H9 (cell line): Measurements from ENCODE around the gene ANO10. TPM values are rescaled to one million over a fixed set of nuclear protein-coding genes. Genes with fewer than 3 reads are reported as not detected.

Source experiments
- DNase-seq: peaks from one replicate; pipeline ENCODE4 v3.0.0-alpha.2; 2017
- H2AFZ ChIP-seq: one replicate; pipeline ENCODE4 v1.6.1; 2013; ENCODE audit warnings: mild to moderate bottlenecking, low read length, control low read depth, moderate library complexity
- H2AK5ac ChIP-seq: 2 replicates; pipeline ENCODE4 v1.6.1; 2013; ENCODE audit warnings: low read length, control low read depth, mixed read lengths; ENCODE audit not compliant: insufficient read length
- H2BK120ac ChIP-seq: one replicate; pipeline ENCODE4 v1.6.1; 2013; ENCODE audit warnings: low read depth, mild to moderate bottlenecking, low read length, control low read depth, inconsistent platforms; ENCODE audit not compliant: poor library complexity, severe bottlenecking
- H2BK12ac ChIP-seq: 2 replicates; pipeline ENCODE4 v1.6.1; 2013; ENCODE audit warnings: low read length, control low read depth, mixed read lengths, low read depth; ENCODE audit not compliant: insufficient read length
- H2BK15ac ChIP-seq: 2 replicates; pipeline ENCODE4 v1.6.1; 2013; ENCODE audit warnings: low read depth, low read length, control low read depth
- H2BK20ac ChIP-seq: one replicate; pipeline ENCODE4 v1.6.1; 2013; ENCODE audit warnings: low read depth, mild to moderate bottlenecking, low read length, control low read depth, inconsistent platforms; ENCODE audit not compliant: poor library complexity, severe bottlenecking
- H2BK5ac ChIP-seq: 2 replicates; pipeline ENCODE4 v1.6.1; 2013; ENCODE audit warnings: low read length, control low read depth, mixed read lengths; ENCODE audit not compliant: insufficient read length
- H3K14ac ChIP-seq: 2 replicates; pipeline ENCODE4 v1.6.1; 2013; ENCODE audit warnings: low read length, control low read depth; ENCODE audit not compliant: insufficient read depth
- H3K18ac ChIP-seq: 2 replicates; pipeline ENCODE4 v1.6.1; 2013; ENCODE audit warnings: low read depth, mild to moderate bottlenecking, mixed read lengths, low read length, control low read depth; ENCODE audit not compliant: insufficient read length
- H3K23ac ChIP-seq: 2 replicates; pipeline ENCODE4 v1.6.1; 2013; ENCODE audit warnings: low read length, control low read depth, mixed read lengths, low read depth; ENCODE audit not compliant: insufficient read length
- H3K23me2 ChIP-seq: 2 replicates; pipeline ENCODE4 v1.6.1; 2013; ENCODE audit warnings: low read depth, mild to moderate bottlenecking, mixed read lengths, low read length, control low read depth; ENCODE audit not compliant: insufficient read length, poor library complexity, severe bottlenecking
- H3K27ac ChIP-seq: 2 replicates; pipeline ENCODE4 v1.5.1; 2013; ENCODE audit warnings: low read length, control low read depth, mixed read lengths, low read depth; ENCODE audit not compliant: insufficient read length
- H3K27me3 ChIP-seq: 2 replicates; pipeline ENCODE4 v1.6.1; 2013; ENCODE audit warnings: low read length, control low read depth, inconsistent platforms; ENCODE audit not compliant: insufficient read depth
- H3K4ac ChIP-seq: 2 replicates; pipeline ENCODE4 v1.6.1; 2013; ENCODE audit warnings: low read depth, mild to moderate bottlenecking, control low read depth, inconsistent platforms, low read length, moderate library complexity
- H3K4me1 ChIP-seq: 2 replicates; pipeline ENCODE4 v1.6.1; 2013; ENCODE audit warnings: low read length, control low read depth, inconsistent platforms; ENCODE audit not compliant: insufficient read depth
- H3K4me2 ChIP-seq: 2 replicates; pipeline ENCODE4 v1.6.1; 2013; ENCODE audit warnings: low read length, control low read depth, mixed read lengths; ENCODE audit not compliant: insufficient read length, insufficient read depth
- H3K56ac ChIP-seq: 2 replicates; pipeline ENCODE4 v1.6.1; 2013; ENCODE audit warnings: low read depth, mild to moderate bottlenecking, mixed read lengths, low read length, control low read depth; ENCODE audit not compliant: insufficient read length
- H3K79me1 ChIP-seq: 2 replicates; pipeline ENCODE4 v1.6.1; 2013; ENCODE audit warnings: low read depth, mild to moderate bottlenecking, moderate library complexity, low read length, control low read depth, inconsistent platforms; ENCODE audit not compliant: insufficient read depth, poor library complexity, severe bottlenecking
- H3K79me2 ChIP-seq: 2 replicates; pipeline ENCODE4 v1.6.1; 2013; ENCODE audit warnings: low read length, control low read depth, inconsistent platforms; ENCODE audit not compliant: insufficient read depth
- H3K9ac ChIP-seq: 2 replicates; pipeline ENCODE4 v1.6.1; 2013; ENCODE audit warnings: low read length, control low read depth, mixed read lengths; ENCODE audit not compliant: insufficient read length; ENCODE audit errors: extremely low read depth
- H3K9me3 ChIP-seq: one replicate; pipeline ENCODE4 v1.6.1; 2013; ENCODE audit warnings: low read depth, low read length, inconsistent platforms; ENCODE audit not compliant: control insufficient read depth
- H3T11ph ChIP-seq: one replicate; pipeline ENCODE4 v1.6.1; 2013; ENCODE audit warnings: mild to moderate bottlenecking, low read length, control low read depth, inconsistent platforms
- H4K20me1 ChIP-seq: one replicate; pipeline ENCODE4 v1.6.1; 2013; ENCODE audit not compliant: control insufficient read depth, insufficient read length, insufficient read depth
- H4K5ac ChIP-seq: 2 replicates; pipeline ENCODE4 v1.6.1; 2013; ENCODE audit warnings: low read depth, mild to moderate bottlenecking, mixed read lengths, low read length, control low read depth; ENCODE audit not compliant: insufficient read length
- H4K8ac ChIP-seq: replicated peaks from 2 replicates; pipeline ENCODE4 v1.6.1; 2013; ENCODE audit warnings: low read length, control low read depth, mixed read lengths, low read depth; ENCODE audit not compliant: insufficient read length
- H4K91ac ChIP-seq: 2 replicates; pipeline ENCODE4 v1.6.1; 2013; ENCODE audit warnings: low read depth, mild to moderate bottlenecking, moderate library complexity, mixed read lengths, low read length, control low read depth; ENCODE audit not compliant: insufficient read length
- H3K27ac Mint-ChIP-seq, 3 experiments: 2 replicates in 2 of 3; 3 replicates in 1 of 3; pipeline ENCODE4 v1.8.0; 2020 to 2021; ENCODE audit warnings: mixed read lengths in 3 of 3, mild to moderate bottlenecking in 1 of 3, moderate library complexity in 1 of 3
- H3K27me3 Mint-ChIP-seq: 2 replicates; pipeline ENCODE4 v1.8.0; 2021; ENCODE audit warnings: low read depth, mild to moderate bottlenecking, moderate library complexity, mixed read lengths
- H3K36me3 Mint-ChIP-seq, 3 experiments: 2 replicates in 2 of 3; 3 replicates in 1 of 3; pipeline ENCODE4 v1.8.0; 2020 to 2021; ENCODE audit warnings: low read depth in 3 of 3, mixed read lengths in 3 of 3; ENCODE audit not compliant: insufficient read depth in 1 of 3
- H3K4me1 Mint-ChIP-seq, 2 experiments: 2 replicates each; pipeline ENCODE4 v1.8.0; 2020; ENCODE audit warnings: mixed read lengths in 2 of 2
- H3K4me3 Mint-ChIP-seq, 2 experiments: 2 replicates in 1 of 2; 3 replicates in 1 of 2; pipeline ENCODE4 v1.8.0; 2020 to 2021; ENCODE audit warnings: mild to moderate bottlenecking in 2 of 2, mixed read lengths in 2 of 2, moderate library complexity in 1 of 2
- H3K9me3 Mint-ChIP-seq, 2 experiments: 2 replicates in 1 of 2; 3 replicates in 1 of 2; pipeline ENCODE4 v1.8.0; 2020; ENCODE audit warnings: mild to moderate bottlenecking in 2 of 2, mixed read lengths in 2 of 2, moderate library complexity in 1 of 2
- CTCF ChIP-seq: fragments of 200-600 bp; sonication (generic); conservative IDR thresholded peaks from 3 replicates; pipeline ENCODE4 v1.8.0; 2021; ENCODE audit warnings: antibody characterized with exemption, mild to moderate bottlenecking
- WGBS: extraction: QIAGEN DNeasy Blood & Tissue Kit; methylation state at CpG from one replicate; pipeline ENCODE4 v1.1.7; 2013; ENCODE audit warnings: missing lambda C conversion rate, low lambda C conversion rate, mixed read lengths; ENCODE audit not compliant: insufficient read length; ENCODE audit errors: extremely low coverage; 5-methylcytosine and 5-hydroxymethylcytosine counted together
- total RNA-seq: library from RNA; stranded (reverse); gene quantifications from 2 replicates; pipeline ENCODE4 v1.2.1, GENCODE V29; 2021

The ANO10 gene
- total RNA-seq, 1 experiment from 2014 or later, result 38.7 TPM

GRCh38 chr3:43319376-43319775 is 302.4 kb downstream of the ANO10 start:
- H3K4me1 ChIP-seq, result no peaks in the 10 kb centered on the region; the same call in 1 of the 2 replicates
- H3K23me2 ChIP-seq, result no peaks in the 10 kb centered on the region
- no peak overlapping the region for H2BK20ac ChIP-seq
- H3K56ac ChIP-seq, result no peak overlapping the region
- no peak overlapping the region for H2AK5ac ChIP-seq
- H3T11ph ChIP-seq, result no peak overlapping the region
- Mint-ChIP-seq H3K4me1 (peaks cover 28 to 31% of the 10 kb centered on the region in 2 experiments), H3K4me3 (no peak overlapping the region), H3K9me3 (no peaks in the 10 kb centered on the region; a peak in 1 of 5 replicates), H3K36me3 (peaks cover 0 to 5% (median 4%) of the 10 kb centered on the region in 3 experiments; a peak in 4 of 7 replicates), H3K27ac (peak overlapping the region in 1 of 3 experiments; percentile 23; a peak in 1 of 7 replicates), H3K27me3 (no peaks in the 10 kb centered on the region)
- WGBS, result no CpG with 5 or more reads among the region's 6 CpGs
- no peak overlapping the region for H3K14ac ChIP-seq
- no peaks in the 10 kb centered on the region for H3K27me3 ChIP-seq
- H3K4ac ChIP-seq, result no peak overlapping the region
- H3K4me2 ChIP-seq, result no peak overlapping the region
- no peak overlapping the region for H3K27ac ChIP-seq
- H2BK15ac ChIP-seq, result no peak overlapping the region
- H3K79me2 ChIP-seq, result no peaks in the 10 kb centered on the region
- H3K23ac ChIP-seq, result no peak overlapping the region
- no peak overlapping the region for H4K91ac ChIP-seq
- no peak overlapping the region for H2BK12ac ChIP-seq
- H3K79me1 ChIP-seq, result peaks cover 2% of the 10 kb centered on the region
- no peak for DNase-seq
- H2BK5ac ChIP-seq, result no peak overlapping the region
- no peak overlapping the region for H2BK120ac ChIP-seq
- no peak overlapping the region for H4K8ac ChIP-seq
- H2AFZ ChIP-seq, result no peak overlapping the region
- H3K9ac ChIP-seq, result no peak overlapping the region
- TF ChIP-seq CTCF, result no peak
- H4K20me1 ChIP-seq, result no peaks in the 10 kb centered on the region
- H4K5ac ChIP-seq, result no peak overlapping the region
- no peaks in the 10 kb centered on the region for H3K9me3 ChIP-seq
- H3K18ac ChIP-seq, result no peak overlapping the region
